Measurements from ENCODE around the gene SPATA46.
"Not testable (repeated sequence)": the region's sequence is repeated elsewhere in the genome, so short reads cannot be mapped to it uniquely, and the experiment has no call there.

The SPATA46 gene, protein sequence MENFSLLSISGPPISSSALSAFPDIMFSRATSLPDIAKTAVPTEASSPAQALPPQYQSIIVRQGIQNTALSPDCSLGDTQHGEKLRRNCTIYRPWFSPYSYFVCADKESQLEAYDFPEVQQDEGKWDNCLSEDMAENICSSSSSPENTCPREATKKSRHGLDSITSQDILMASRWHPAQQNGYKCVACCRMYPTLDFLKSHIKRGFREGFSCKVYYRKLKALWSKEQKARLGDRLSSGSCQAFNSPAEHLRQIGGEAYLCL

DNA sequence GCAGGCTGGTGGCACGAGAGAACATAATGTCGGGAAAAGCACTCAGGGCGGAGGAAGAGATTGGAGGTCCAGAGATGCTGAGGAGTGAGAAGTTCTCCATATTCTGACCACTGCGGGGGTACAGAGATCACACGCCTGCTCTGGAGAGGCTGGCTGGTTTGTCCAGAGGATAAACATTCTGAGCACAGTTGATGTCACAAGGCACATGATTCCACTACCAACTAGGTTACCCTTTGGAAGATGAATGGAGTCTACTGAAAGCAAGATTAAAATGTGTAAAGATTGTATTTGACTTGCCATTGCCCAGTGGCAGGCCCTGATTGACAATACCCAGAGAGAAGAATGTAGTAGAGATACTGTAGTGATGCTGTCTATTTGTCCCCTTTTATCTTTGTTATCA lies at the start of gene SPATA46:
Gene SPATA46 (minus strand): TSS at position 164 of the 400 bp plus-strand sequence. CDS start 64 bp downstream, at position 100.
- DNase-seq (ENCODE audit: extremely low spot score) = no peak
- TF ChIP-seq FOXK2 (IDR thresholded peaks at IDR 0.05) (no peak), LEF1 (IDR thresholded peaks at IDR 0.05; ENCODE audit: borderline replicate concordance) (no peak), CTBP1 (IDR thresholded peaks at IDR 0.05; ENCODE audit: borderline replicate concordance) (no peak), SUZ12 (IDR thresholded peaks at IDR 0.05) (no peak), SP1 (IDR thresholded peaks at IDR 0.05) (no peak), BHLHE40 (IDR thresholded peaks at IDR 0.05; ENCODE audit: borderline replicate concordance) (no peak)
- CTCF ChIA-PET = no interaction called here
- POLR2A ChIA-PET = no interaction called here

DNA sequence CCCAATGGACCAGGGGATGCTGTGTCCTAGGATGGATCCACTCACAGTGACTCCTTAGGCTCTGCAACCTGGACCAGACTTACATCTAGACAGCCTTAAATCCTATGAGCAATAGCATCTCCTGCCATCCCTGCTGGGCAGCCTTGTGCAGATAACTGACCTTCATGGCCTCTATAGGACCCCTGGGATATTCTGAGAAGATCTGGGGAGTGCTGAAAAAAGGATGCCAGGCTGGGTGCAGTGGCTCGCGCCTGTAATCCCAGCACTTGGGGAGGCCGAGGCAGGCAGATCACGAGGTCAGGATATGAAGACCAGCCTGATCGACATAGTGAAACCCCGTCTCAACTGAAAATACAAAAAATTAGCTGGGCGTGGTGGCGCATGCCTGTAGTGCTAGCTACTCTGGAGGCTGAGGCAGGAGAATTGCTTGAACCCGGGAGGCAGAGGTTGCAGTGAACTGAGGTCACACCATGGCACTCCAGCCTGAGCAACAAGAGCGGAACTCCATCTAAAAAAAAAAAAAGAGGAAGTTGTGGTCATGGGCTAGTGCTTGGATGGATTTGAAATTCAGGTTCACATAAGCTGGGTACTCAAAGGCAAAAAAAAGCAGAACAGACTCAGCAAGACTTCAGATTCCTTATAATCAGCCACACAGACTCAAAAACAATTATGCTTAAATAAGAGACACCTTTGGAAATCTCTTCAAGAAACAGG lies 46.2 kb upstream of the SPATA46 start:
- POLR2A ChIA-PET = no interaction called here
- DNase-seq (ENCODE audit: extremely low spot score) = no peak
- CTCF ChIA-PET = no interaction called here
- TF ChIP-seq CTBP1 (IDR thresholded peaks at IDR 0.05; ENCODE audit: borderline replicate concordance) = no peak
- TF ChIP-seq, protein P1, sequence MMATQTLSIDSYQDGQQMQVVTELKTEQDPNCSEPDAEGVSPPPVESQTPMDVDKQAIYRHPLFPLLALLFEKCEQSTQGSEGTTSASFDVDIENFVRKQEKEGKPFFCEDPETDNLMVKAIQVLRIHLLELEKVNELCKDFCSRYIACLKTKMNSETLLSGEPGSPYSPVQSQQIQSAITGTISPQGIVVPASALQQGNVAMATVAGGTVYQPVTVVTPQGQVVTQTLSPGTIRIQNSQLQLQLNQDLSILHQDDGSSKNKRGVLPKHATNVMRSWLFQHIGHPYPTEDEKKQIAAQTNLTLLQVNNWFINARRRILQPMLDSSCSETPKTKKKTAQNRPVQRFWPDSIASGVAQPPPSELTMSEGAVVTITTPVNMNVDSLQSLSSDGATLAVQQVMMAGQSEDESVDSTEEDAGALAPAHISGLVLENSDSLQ (IDR thresholded peaks at IDR 0.05) = no peak
- no peak for TF ChIP-seq ARNT (IDR thresholded peaks at IDR 0.05)
- TF ChIP-seq L3MBTL2 (conservative IDR thresholded peaks at IDR 0.05) = no peak
- no peak for TF ChIP-seq SUZ12 (IDR thresholded peaks at IDR 0.05)
- no peak for TF ChIP-seq NFRKB (IDR thresholded peaks at IDR 0.05)
- TF ChIP-seq ELF4 (IDR thresholded peaks at IDR 0.05) = no peak
- TF ChIP-seq SP1 (IDR thresholded peaks at IDR 0.05) = no peak
- TF ChIP-seq FOXK2 (IDR thresholded peaks at IDR 0.05) = no peak
- TF ChIP-seq FOXA1 (IDR thresholded peaks at IDR 0.05) = no peak
- no peak for TF ChIP-seq FOXM1 (IDR thresholded peaks at IDR 0.05; ENCODE audit: borderline replicate concordance)
- TF ChIP-seq ZNF384 (IDR thresholded peaks at IDR 0.05) = no peak
- TF ChIP-seq LEF1 (IDR thresholded peaks at IDR 0.05; ENCODE audit: borderline replicate concordance) = no peak
- TF ChIP-seq TARDBP (IDR thresholded peaks at IDR 0.05) = no peak
- TF ChIP-seq HDGF (IDR thresholded peaks at IDR 0.05; ENCODE audit: borderline replicate concordance) = no peak
- no peak for TF ChIP-seq BHLHE40 (IDR thresholded peaks at IDR 0.05; ENCODE audit: borderline replicate concordance)

DNA sequence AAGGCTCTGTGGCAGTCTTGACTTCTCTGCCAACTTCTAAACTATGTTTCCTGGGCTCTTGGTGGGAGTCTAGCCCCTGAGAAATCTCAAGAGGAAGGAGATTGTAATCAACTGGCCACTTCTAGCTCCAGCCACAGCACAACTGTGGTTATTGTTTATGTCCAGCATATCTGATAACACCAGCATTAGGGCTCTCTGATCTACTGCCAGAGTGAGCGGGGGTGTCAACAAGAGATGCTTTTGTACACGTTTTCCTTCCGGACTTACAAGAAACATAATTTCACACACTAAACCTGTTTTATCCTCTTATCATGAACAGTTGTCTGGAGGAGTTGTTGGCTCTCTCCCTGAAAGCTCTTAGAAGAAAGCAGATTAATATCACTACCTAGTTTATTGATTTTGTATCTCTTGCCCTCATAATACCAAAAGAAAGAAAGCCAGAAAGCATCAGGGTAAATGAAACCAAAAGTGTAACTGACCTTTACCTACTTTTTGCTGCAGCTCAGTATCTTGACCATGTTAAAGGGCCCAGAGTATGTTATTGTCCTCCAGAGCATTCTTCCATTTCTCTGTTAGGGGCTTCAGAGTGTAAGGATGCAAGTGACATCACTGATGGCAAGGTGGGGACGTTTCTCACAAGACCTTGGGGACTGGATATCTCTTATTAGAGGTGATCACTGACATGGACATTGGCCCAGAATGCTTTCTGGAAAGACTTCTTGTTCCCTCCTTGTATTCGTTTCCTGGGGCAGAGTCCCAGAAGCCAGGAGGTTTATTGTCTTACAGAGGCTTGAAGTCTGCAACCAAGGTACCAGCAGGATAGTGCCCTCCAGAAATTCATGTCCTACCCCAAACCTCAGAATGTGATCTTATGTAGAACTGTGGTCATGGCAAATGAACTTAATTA lies 44.9 kb upstream of the SPATA46 start:
- no peak for DNase-seq (ENCODE audit: extremely low spot score)
- ChIA-PET POLR2A (no interaction called here), CTCF (no interaction called here)
- TF ChIP-seq FOXK2 (IDR thresholded peaks at IDR 0.05) (no peak), BHLHE40 (IDR thresholded peaks at IDR 0.05; ENCODE audit: borderline replicate concordance) (no peak), TARDBP (IDR thresholded peaks at IDR 0.05) (no peak), CTBP1 (IDR thresholded peaks at IDR 0.05; ENCODE audit: borderline replicate concordance) (no peak), ZNF384 (IDR thresholded peaks at IDR 0.05) (no peak), SP1 (IDR thresholded peaks at IDR 0.05) (no peak), LEF1 (IDR thresholded peaks at IDR 0.05; ENCODE audit: borderline replicate concordance) (no peak), FOXM1 (IDR thresholded peaks at IDR 0.05; ENCODE audit: borderline replicate concordance) (no peak), ARNT (IDR thresholded peaks at IDR 0.05) (no peak), NFRKB (IDR thresholded peaks at IDR 0.05) (no peak), FOXA1 (IDR thresholded peaks at IDR 0.05) (no peak), SUZ12 (IDR thresholded peaks at IDR 0.05) (no peak), HDGF (IDR thresholded peaks at IDR 0.05; ENCODE audit: borderline replicate concordance) (no peak), L3MBTL2 (conservative IDR thresholded peaks at IDR 0.05) (no peak), ELF4 (IDR thresholded peaks at IDR 0.05) (no peak)
- TF ChIP-seq, protein P1 (IDR thresholded peaks at IDR 0.05) = no peak

DNA sequence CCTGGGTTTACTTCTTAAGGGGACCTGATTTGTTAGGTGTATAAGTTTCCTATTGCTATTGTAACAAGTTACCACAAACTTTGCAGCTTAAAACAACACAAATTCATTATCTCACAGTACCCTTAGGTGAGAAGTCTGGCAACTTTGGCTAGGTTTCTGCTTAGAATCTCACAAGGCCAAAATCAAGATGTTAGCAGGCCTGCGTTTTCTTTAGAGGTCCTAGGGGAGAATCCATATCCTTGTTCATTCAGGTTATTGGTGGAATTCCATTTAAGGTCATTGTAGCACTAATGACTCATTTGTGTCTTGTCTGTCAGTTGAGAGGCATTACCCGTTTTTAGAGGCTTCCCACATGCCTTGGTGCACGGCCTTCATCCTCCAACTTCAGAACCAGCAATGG lies 43.5 kb upstream of the SPATA46 start:
- ChIA-PET POLR2A (no interaction called here), CTCF (no interaction called here)
- DNase-seq (ENCODE audit: extremely low spot score) = no peak
- no peak for TF ChIP-seq LEF1 (IDR thresholded peaks at IDR 0.05; ENCODE audit: borderline replicate concordance)
- TF ChIP-seq SP1 (IDR thresholded peaks at IDR 0.05) = no peak
- no peak for TF ChIP-seq HDGF (IDR thresholded peaks at IDR 0.05; ENCODE audit: borderline replicate concordance)
- TF ChIP-seq ZNF384 (IDR thresholded peaks at IDR 0.05) = no peak
- TF ChIP-seq, protein P1 (IDR thresholded peaks at IDR 0.05) = no peak
- TF ChIP-seq FOXM1 (IDR thresholded peaks at IDR 0.05; ENCODE audit: borderline replicate concordance) = no peak

DNA sequence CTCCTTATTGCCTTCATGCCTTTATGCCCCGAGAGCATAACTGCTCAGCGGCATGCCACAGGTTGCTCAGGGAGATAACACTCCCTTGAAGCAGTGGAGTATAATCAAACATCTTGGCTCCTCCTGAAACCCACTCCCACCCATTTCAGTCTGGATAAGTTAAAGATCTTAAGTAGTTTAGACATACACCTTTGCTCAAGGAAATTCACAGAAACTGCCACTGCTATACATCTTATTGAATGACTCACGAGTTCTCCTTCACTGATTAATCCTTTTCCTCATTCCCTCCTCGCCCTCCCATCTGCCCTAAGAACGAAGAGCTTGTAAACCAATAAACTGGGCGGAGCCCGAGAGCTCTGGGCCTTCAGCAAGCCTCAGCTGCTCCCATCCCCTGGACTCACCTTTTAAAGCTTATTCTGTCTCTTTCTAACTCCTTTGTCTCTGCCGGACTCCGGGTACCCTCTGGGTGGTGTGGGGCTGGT lies 42.8 kb upstream of the SPATA46 start:
- POLR2A ChIA-PET; CTCF ChIA-PET; DNase-seq (ENCODE audit: extremely low spot score): not testable (repeated sequence)

DNA sequence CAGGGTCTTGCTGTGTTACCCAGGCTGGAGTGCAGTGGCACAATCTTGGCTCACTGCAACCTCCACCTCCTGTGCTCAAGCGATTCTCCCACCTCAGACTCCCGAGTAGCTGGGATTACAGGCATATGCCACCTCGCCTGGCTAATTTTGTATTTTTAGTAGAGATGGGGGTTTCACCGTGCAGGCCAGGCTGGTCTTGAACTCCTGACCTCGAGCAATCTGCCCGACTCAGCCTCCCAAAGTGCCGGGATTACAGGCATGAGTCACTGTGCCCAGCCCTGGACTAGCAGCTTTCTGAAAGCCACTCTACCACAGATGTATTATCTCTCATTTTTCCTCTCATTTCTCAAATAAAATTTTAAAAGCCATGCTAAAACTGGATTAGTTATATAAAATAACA lies 41.9 kb upstream of the SPATA46 start:
- DNase-seq (ENCODE audit: extremely low spot score); POLR2A ChIA-PET; CTCF ChIA-PET: not testable (repeated sequence)
